SH-SY5Y (cell line): ENCODE measurements around the gene UBL5.

Experiments
- GATA2 ChIP-seq: IDR thresholded peaks from 2 replicates; pipeline ENCODE4 v1.6.1; 2011; ENCODE audit warnings: mild to moderate bottlenecking, low read depth, low read length
- GATA3 ChIP-seq: IDR thresholded peaks from 2 replicates; pipeline ENCODE4 v1.6.1; 2011; ENCODE audit warnings: low read depth, mild to moderate bottlenecking, low read length, moderate library complexity

DNA sequence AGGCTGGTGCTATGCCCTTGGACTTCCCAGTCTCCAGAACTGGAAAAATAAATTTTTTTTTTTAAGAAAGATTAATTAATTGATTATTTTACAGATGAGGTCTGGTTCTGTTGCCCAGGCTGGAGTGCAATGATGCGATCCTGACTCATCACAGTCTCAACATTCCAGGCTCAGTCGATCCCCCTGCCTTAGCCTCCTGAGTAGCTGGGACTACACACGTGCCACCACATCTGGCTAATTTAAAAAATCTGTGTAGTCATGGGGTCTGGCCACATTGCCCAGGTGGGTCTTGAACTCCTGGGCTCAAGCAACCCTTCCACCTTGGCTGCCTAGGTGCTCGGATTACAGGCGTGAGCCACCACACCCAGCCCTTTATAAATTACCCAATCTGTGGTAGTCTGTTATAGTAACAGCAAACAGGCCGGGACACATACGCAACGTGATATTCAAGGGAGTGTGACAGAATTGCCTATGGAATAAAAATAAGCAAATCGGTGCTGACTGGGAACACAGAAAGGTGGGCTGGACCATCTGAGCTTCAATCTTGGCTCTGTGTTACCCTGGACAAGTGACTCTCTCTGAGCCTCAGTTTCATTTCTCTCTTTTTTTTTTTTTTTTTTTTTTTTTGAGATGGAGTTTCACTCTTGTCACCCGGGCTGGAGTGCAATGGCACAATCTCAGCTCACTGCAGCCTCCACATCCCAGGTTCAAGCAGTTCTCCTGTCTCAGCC is 50.2 kb downstream of the UBL5 start:
- TF ChIP-seq GATA2 (no peak), GATA3 (no peak)
